ENCODE results near the gene TFPT.

The TFPT gene

DNA sequence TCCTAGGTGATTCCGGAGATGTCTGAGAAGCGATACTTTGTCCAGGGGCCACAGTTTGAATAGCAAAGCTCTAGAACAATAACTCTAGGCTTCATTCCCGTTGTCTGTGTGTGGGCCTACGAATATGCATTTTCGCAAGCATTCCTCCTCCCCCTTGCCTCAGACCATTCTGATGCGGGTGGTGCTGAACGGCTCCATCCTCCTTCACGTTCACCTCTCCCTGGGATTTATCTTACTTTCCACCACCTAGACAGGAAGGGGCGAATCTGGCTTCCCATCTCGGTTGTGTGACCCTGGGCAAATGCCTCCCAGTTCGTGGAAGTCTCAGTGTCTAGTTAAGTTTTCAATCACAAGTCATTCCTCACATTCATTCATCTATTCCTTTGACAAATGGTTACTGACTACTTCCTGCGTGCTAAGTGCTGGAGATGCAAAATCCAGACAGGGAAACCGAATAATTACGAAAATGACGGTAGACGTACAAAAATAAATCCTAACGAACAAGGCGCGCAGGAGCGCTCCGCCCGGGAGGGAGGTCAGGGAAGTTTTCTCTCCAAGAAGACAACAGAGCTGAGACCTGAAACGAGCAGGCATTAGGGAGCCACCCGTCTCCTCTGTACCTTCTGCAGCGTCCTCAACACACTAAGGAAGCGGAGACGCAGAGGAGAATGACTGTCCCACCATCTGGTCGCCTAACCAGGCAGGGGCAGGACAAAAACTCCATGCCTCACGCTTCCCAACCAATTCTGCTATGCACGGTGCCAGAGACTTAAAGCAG lies 20.8 kb upstream of the TFPT start:
- POLR2A ChIA-PET, result interaction anchor here (0.6 to 2.0 kb wide), 9 partner anchors 10 to 65 kb away, joined by 3 to 14 read pairs (median 4); partner anchors contain the start of genes MBOAT7, PRPF31 and TFPT
- CTCF ChIA-PET, result interaction anchor here (0.8 kb wide), 1 partner anchor 52 kb away, joined by 4 read pairs; no protein-coding TSS in a partner anchor
- TF ChIP-seq SP1 (IDR thresholded peaks at IDR 0.05) (no peak), PKNOX1 (IDR thresholded peaks at IDR 0.05) (no peak), BHLHE40 (IDR thresholded peaks at IDR 0.05; ENCODE audit: borderline replicate concordance) (no peak), ARNT (IDR thresholded peaks at IDR 0.05) (no peak), LEF1 (IDR thresholded peaks at IDR 0.05; ENCODE audit: borderline replicate concordance) (no peak), ZNF384 (IDR thresholded peaks at IDR 0.05) (no peak), CTBP1 (IDR thresholded peaks at IDR 0.05; ENCODE audit: borderline replicate concordance) (no peak), HDGF (IDR thresholded peaks at IDR 0.05; ENCODE audit: borderline replicate concordance) (no peak), TARDBP (IDR thresholded peaks at IDR 0.05) (no peak), L3MBTL2 (conservative IDR thresholded peaks at IDR 0.05) (no peak; the same call in 1 of the 2 replicates), FOXM1 (IDR thresholded peaks at IDR 0.05; ENCODE audit: borderline replicate concordance) (no peak), FOXK2 (IDR thresholded peaks at IDR 0.05) (no peak), NFRKB (IDR thresholded peaks at IDR 0.05) (no peak)

DNA sequence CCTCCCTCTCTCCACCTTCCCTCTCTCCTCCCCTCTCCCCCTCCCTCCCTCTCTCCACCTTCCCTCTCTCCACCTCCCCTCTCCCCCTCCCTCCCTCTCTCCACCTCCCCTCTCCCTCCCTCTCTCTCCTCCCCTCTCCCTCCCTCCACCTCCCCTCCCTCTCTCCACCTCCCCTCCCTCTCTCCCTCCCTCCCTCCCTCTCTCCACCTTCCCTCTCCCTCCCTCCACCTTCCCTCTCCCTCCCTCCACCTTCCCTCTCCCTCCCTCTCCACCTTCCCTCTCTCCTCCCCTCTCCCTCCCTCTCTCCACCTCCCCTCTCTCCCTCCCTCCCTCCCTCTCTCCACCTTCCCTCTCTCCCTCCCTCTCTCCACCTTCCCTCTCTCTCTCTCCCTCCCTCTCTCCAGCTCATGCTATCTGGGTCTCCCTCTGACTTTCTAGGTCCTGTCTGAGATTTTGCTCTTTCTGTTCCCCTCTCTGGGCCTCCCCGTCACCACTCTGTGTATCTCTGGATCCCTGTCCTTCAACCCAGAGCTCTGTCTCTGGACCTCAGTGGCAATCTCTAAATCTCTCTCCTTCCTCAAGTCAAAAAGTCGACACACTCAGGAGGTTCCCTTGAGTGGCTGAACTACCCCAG lies 18.6 kb upstream of the TFPT start:
- TF ChIP-seq FOXK2 (IDR thresholded peaks at IDR 0.05) (no peak), ELF4 (IDR thresholded peaks at IDR 0.05) (no peak), TARDBP (IDR thresholded peaks at IDR 0.05) (no peak), LEF1 (IDR thresholded peaks at IDR 0.05; ENCODE audit: borderline replicate concordance) (no peak), SP1 (IDR thresholded peaks at IDR 0.05) (no peak), NFRKB (IDR thresholded peaks at IDR 0.05) (no peak), FOXM1 (IDR thresholded peaks at IDR 0.05; ENCODE audit: borderline replicate concordance) (no peak), CTBP1 (IDR thresholded peaks at IDR 0.05; ENCODE audit: borderline replicate concordance) (no peak), FOXA1 (IDR thresholded peaks at IDR 0.05) (no peak), ARNT (IDR thresholded peaks at IDR 0.05) (no peak), HDGF (IDR thresholded peaks at IDR 0.05; ENCODE audit: borderline replicate concordance) (no peak), PKNOX1 (IDR thresholded peaks at IDR 0.05) (no peak), L3MBTL2 (conservative IDR thresholded peaks at IDR 0.05) (no peak), ZNF384 (IDR thresholded peaks at IDR 0.05) (no peak)
- CTCF ChIA-PET, result no interaction called here
- POLR2A ChIA-PET, result no interaction called here
- DNase-seq (ENCODE audit: extremely low spot score), result no peak

More for the DNA sequence above, 20.8 kb upstream of the TFPT start:
- DNase-seq (ENCODE audit: extremely low spot score), result no peak

GRCh38 chr19:54133312-54133956 lies 18.0 kb upstream of the TFPT start:
- DNase-seq (ENCODE audit: extremely low spot score), result no peak
- TF ChIP-seq TARDBP (IDR thresholded peaks at IDR 0.05), result no peak
- no peak for TF ChIP-seq PKNOX1 (IDR thresholded peaks at IDR 0.05)
- no peak for TF ChIP-seq ZNF384 (IDR thresholded peaks at IDR 0.05)
- TF ChIP-seq NFRKB (IDR thresholded peaks at IDR 0.05), result no peak
- no peak for TF ChIP-seq FOXA1 (IDR thresholded peaks at IDR 0.05)
- TF ChIP-seq ARNT (IDR thresholded peaks at IDR 0.05), result no peak
- TF ChIP-seq CTBP1 (IDR thresholded peaks at IDR 0.05; ENCODE audit: borderline replicate concordance), result no peak
- no peak for TF ChIP-seq HDGF (IDR thresholded peaks at IDR 0.05; ENCODE audit: borderline replicate concordance)
- no peak for TF ChIP-seq LEF1 (IDR thresholded peaks at IDR 0.05; ENCODE audit: borderline replicate concordance)
- TF ChIP-seq SUZ12 (IDR thresholded peaks at IDR 0.05), result no peak
- TF ChIP-seq FOXM1 (IDR thresholded peaks at IDR 0.05; ENCODE audit: borderline replicate concordance), result no peak
- TF ChIP-seq SP1 (IDR thresholded peaks at IDR 0.05), result no peak
- no peak for TF ChIP-seq BHLHE40 (IDR thresholded peaks at IDR 0.05; ENCODE audit: borderline replicate concordance)
- no peak for TF ChIP-seq ELF4 (IDR thresholded peaks at IDR 0.05)
- TF ChIP-seq L3MBTL2 (conservative IDR thresholded peaks at IDR 0.05), result no peak
- TF ChIP-seq FOXK2 (IDR thresholded peaks at IDR 0.05), result no peak
- ChIA-PET POLR2A (no interaction called here), CTCF (no interaction called here)

DNA sequence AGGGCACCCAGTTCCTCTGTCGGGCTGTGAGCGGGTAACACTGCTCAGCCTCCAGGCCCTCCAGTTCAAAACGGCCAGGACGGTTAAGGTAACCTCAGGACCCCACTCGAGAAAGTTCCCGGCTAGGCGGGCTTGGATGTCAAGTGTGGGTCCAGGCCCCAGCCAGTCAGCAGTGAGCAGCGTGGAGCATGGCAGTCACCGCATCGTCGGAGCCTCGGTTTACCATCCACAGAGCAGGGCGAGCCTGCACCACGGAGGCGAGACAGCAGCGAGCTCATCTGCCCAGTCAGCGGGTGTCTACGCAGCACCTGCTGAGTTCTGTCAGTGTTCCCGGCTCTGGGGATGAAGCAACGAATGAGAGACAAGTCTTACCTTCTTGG lies 14.2 kb upstream of the TFPT start:
- CTCF ChIA-PET, result no interaction called here
- POLR2A ChIA-PET, result no interaction called here
- DNase-seq (ENCODE audit: extremely low spot score), result no peak
- TF ChIP-seq NFRKB (IDR thresholded peaks at IDR 0.05), result no peak
- TF ChIP-seq FOXM1 (IDR thresholded peaks at IDR 0.05; ENCODE audit: borderline replicate concordance), result no peak
- no peak for TF ChIP-seq TARDBP (IDR thresholded peaks at IDR 0.05)
- no peak for TF ChIP-seq SP1 (IDR thresholded peaks at IDR 0.05)
- TF ChIP-seq L3MBTL2 (conservative IDR thresholded peaks at IDR 0.05), result no peak
- no peak for TF ChIP-seq SUZ12 (IDR thresholded peaks at IDR 0.05)
- TF ChIP-seq HDGF (IDR thresholded peaks at IDR 0.05; ENCODE audit: borderline replicate concordance), result no peak
- no peak for TF ChIP-seq ZNF384 (IDR thresholded peaks at IDR 0.05)
- TF ChIP-seq FOXK2 (IDR thresholded peaks at IDR 0.05), result no peak
- TF ChIP-seq CTBP1 (IDR thresholded peaks at IDR 0.05; ENCODE audit: borderline replicate concordance), result no peak
- TF ChIP-seq LEF1 (IDR thresholded peaks at IDR 0.05; ENCODE audit: borderline replicate concordance), result no peak
